PC-3 (cell line): ENCODE measurements around the gene EDNRA. TPM values are rescaled to one million over a fixed set of nuclear protein-coding genes. Genes with fewer than 3 reads are reported as not detected.
A peak's percentile ranks its signal among the peaks of the same experiment; 100 is the strongest.

Experiments used
- ATAC-seq: fragments of 200-7000 bp; cut with Tn5 transposase; 2 replicates; pipeline ENCODE4 v1.9.1; 2020; ENCODE audit warnings: mild to moderate bottlenecking, moderate library complexity
- BruUV-seq: library from RNA; stranded (reverse); fragments of 400-500 nt; replicated peaks from 2 replicates; lab custom pipeline; 2021; lab: Mats Ljungman, UMichigan
- CTCF ChIA-PET: fragments of 300-600 bp; sonication (Branson Sonifier 250); formaldehyde crosslinking; loops from one replicate; lab custom pipeline; 2022; ENCODE audit warnings: antibody characterized with exemption; lab: Charles Lee
- POLR2A ChIA-PET: fragments of 300-600 bp; sonication (Branson Sonifier 250); formaldehyde crosslinking; loops from one replicate; lab custom pipeline; 2022; ENCODE audit warnings: antibody characterized with exemption; ENCODE audit not compliant: unreplicated experiment; lab: Charles Lee
- DNase-seq: peaks from one replicate; pipeline ENCODE4 v3.0.0-alpha.2; 2015
- H2AFZ ChIP-seq: fragments of 300-600 bp; sonication (generic); 2 replicates; pipeline ENCODE4 v1.6.0; 2016; ENCODE audit warnings: antibody characterized with exemption, low read length
- H3F3A ChIP-seq: fragments of 300-600 bp; sonication (generic); one replicate; pipeline ENCODE4 v1.6.0; 2017; ENCODE audit warnings: antibody characterized with exemption, low read length, control low read depth, mild to moderate bottlenecking; ENCODE audit not compliant: unreplicated experiment
- H3K27ac ChIP-seq: fragments of 300-600 bp; sonication (generic); 2 replicates; pipeline ENCODE4 v1.5.1; 2016; ENCODE audit warnings: mild to moderate bottlenecking, low read length
- H3K27me3 ChIP-seq: fragments of 300-600 bp; sonication (generic); 2 replicates; pipeline ENCODE4 v1.6.1; 2016; ENCODE audit warnings: low read length, mixed read lengths
- H3K36me3 ChIP-seq: fragments of 300-600 bp; sonication (generic); 2 replicates; pipeline ENCODE4 v1.6.1; 2016; ENCODE audit warnings: low read depth, mixed run types, low read length, mixed read lengths
- H3K4me1 ChIP-seq: fragments of 300-600 bp; sonication (generic); 2 replicates; pipeline ENCODE4 v1.5.1; 2016; ENCODE audit warnings: low read length; ENCODE audit not compliant: insufficient read depth
- H3K4me2 ChIP-seq: fragments of 300-600 bp; sonication (generic); 2 replicates; pipeline ENCODE4 v1.6.0; 2016; ENCODE audit warnings: low read length
- H3K4me3 ChIP-seq: fragments of 300-600 bp; sonication (generic); 2 replicates; pipeline ENCODE4 v1.5.1; 2016; ENCODE audit warnings: mild to moderate bottlenecking, low read length, mixed read lengths
- H3K79me2 ChIP-seq: fragments of 300-600 bp; sonication (generic); 2 replicates; pipeline ENCODE4 v1.6.1; 2017; ENCODE audit warnings: low read length, mixed read lengths
- H3K9ac ChIP-seq: fragments of 300-600 bp; sonication (generic); 2 replicates; pipeline ENCODE4 v1.6.0; 2016; ENCODE audit warnings: mild to moderate bottlenecking, low read length
- H3K9me2 ChIP-seq: fragments of 300-600 bp; sonication (generic); replicated peaks from 2 replicates; pipeline ENCODE4 v1.6.1; 2016; ENCODE audit warnings: mixed run types, low read length, mixed read lengths
- H3K9me3 ChIP-seq: fragments of 300-600 bp; sonication (generic); 2 replicates; pipeline ENCODE4 v1.6.1; 2016; ENCODE audit warnings: low read length, mixed read lengths
- H4K20me1 ChIP-seq: fragments of 300-600 bp; sonication (generic); 2 replicates; pipeline ENCODE4 v1.6.1; 2016; ENCODE audit warnings: low read length, mixed read lengths
- CTCF ChIP-seq: fragments of 300-600 bp; sonication (generic); conservative IDR thresholded peaks from 2 replicates; pipeline ENCODE4 v1.5.1; 2017; ENCODE audit warnings: antibody characterized with exemption, low read depth, mild to moderate bottlenecking, low read length
- EZH2 ChIP-seq: fragments of 300-600 bp; sonication (generic); IDR thresholded peaks from one replicate; pipeline ENCODE4 v1.6.1; 2017; ENCODE audit warnings: antibody characterized with exemption, mild to moderate bottlenecking, low read length; ENCODE audit not compliant: unreplicated experiment
- EZH2phosphoT487 ChIP-seq: fragments of 300-600 bp; sonication (generic); IDR thresholded peaks from 2 replicates; pipeline ENCODE4 v1.6.1; 2018; ENCODE audit warnings: mild to moderate bottlenecking, antibody characterized with exemption, low read length, borderline replicate concordance
- intact Hi-C: fragments of 100-400 bp; cut with micrococcal nuclease; formaldehyde crosslinking; loops from 2 replicates; pipeline ENCODE4 v1.9.0; 2023
- total RNA-seq: library from RNA; depleted of rRNA; stranded (reverse); fragments of >200 nt; gene quantifications from 2 replicates; pipeline ENCODE4 v1.2.3, GENCODE V29; 2014

EDNRA gene
- total RNA-seq, 1 experiment from 2014 or later: 2.4 TPM

DNA sequence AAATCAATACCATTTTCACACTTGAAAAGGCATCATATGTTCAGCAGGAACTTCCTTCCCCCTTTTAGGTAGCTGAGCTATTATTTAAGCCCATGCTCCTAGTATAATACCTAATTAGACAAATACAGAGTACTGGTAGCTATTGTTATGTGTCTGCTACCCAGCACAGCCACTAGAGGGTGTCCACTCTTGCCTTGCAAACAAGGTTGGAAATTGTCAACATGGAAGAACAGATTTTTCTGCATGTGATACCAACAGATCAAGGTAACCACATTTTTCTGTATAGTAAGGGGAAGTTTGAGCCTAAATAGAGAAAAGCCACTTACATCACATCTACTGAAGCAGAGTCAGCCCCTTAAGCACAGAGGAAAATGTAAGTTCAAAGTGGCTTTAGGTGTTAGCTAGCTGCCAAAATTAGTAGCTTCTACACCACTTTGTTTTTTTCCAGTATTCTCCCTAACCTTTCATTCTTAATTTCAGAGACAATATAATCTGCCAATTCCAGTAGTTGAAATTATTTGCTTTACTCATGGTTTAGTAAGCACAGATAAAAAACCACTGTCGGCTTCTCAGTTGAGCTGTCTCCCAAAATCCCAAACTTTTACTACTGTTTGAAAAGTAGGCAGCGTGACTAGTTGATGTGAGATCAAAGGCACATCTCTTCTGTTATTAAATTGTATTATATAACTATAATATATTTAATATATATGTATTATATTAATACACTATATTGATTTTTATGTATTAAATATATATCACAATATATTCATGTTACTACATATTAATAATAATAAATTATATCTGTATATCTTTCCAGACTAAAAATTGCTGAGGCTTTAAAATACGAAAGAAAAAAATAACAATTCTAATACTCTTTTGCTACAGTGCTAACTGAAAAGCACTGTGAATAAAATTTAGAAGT lies 38.2 kb downstream of the EDNRA start:
- Histone ChIP-seq H3K4me3 (no peak overlapping the region), H3F3A (no peaks in the 10 kb centered on the region), H3K4me1 (peaks cover 12% of the 10 kb centered on the region; the same call in 1 of the 2 replicates), H4K20me1 (no peaks in the 10 kb centered on the region), H3K9ac (no peak overlapping the region), H3K27ac (no peak overlapping the region), H3K27me3 (no peaks in the 10 kb centered on the region), H2AFZ (no peak overlapping the region), H3K79me2 (no peaks in the 10 kb centered on the region), H3K4me2 (no peak overlapping the region), H3K36me3 (no peaks in the 10 kb centered on the region), H3K9me3 (no peaks in the 10 kb centered on the region), H3K9me2 (no peaks in the 10 kb centered on the region)
- BruUV-seq: no TSS peak
- intact Hi-C loops: loop anchor here (1.0 to 10.0 kb wide), 7 partner anchors 58 to 408 kb away; no protein-coding TSS in a partner anchor
- CTCF ChIA-PET: interaction anchor here (0.5 to 1.8 kb wide), 13 partner anchors 13 to 422 kb away, joined by 3 to 18 read pairs (median 4); no protein-coding TSS in a partner anchor
- POLR2A ChIA-PET: interaction anchor here (0.5 kb wide), 1 partner anchor 58 kb away, joined by 7 read pairs; no protein-coding TSS in a partner anchor
- ATAC-seq (peak; percentile 64), DNase-seq (peak; percentile 74)
- TF ChIP-seq CTCF: peak; percentile 89
- no peak for TF ChIP-seq EZH2phosphoT487

- no peaks in the 10 kb centered on the region for H3K36me3 ChIP-seq
- ChIA-PET POLR2A (no interaction called here), CTCF (no interaction called here)
- no peak overlapping the region for H3K27ac ChIP-seq
- H3K4me3 ChIP-seq: no peak overlapping the region
- H3K4me1 ChIP-seq: no peaks in the 10 kb centered on the region
- H3K79me2 ChIP-seq: no peaks in the 10 kb centered on the region
- TF ChIP-seq EZH2: no peak
- no peak for TF ChIP-seq EZH2phosphoT487
- TF ChIP-seq CTCF: no peak
- H3K9ac ChIP-seq: no peak overlapping the region
- H3K9me2 ChIP-seq: no peaks in the 10 kb centered on the region
- no peaks in the 10 kb centered on the region for H3F3A ChIP-seq
- intact Hi-C loops: no loop called here
- BruUV-seq: no TSS peak
- DNase-seq: no peak
- no peak overlapping the region for H3K4me2 ChIP-seq
- H4K20me1 ChIP-seq: no peaks in the 10 kb centered on the region
- H3K9me3 ChIP-seq: no peaks in the 10 kb centered on the region
- no peak overlapping the region for H2AFZ ChIP-seq
- no peaks in the 10 kb centered on the region for H3K27me3 ChIP-seq
- ATAC-seq: no peak
Observed at GRCh38 chr4:147524601-147525000, 43.7 kb downstream of the EDNRA start.
